Colonic mucosa (tissue), 4 donors: ENCODE results near the gene HNRNPUL2. TPM values are rescaled to one million over a fixed set of nuclear protein-coding genes. Genes with fewer than 3 reads are reported as not detected.
"Not testable (repeated sequence)": the region's sequence is repeated elsewhere in the genome, so short reads cannot be mapped to it uniquely, and the experiment has no call there.

Experiments
- DNase-seq: peaks from one replicate; pipeline ENCODE4 v3.0.0-alpha.2; 2020
- H3K27ac ChIP-seq: fragments of 200-600 bp; one replicate; pipeline ENCODE4 v1.8.0; 2021
- H3K27me3 ChIP-seq: fragments of 200-600 bp; one replicate; pipeline ENCODE4 v1.8.0; 2021
- H3K36me3 ChIP-seq: fragments of 200-600 bp; one replicate; pipeline ENCODE4 v1.8.0; 2021
- H3K4me1 ChIP-seq: fragments of 200-600 bp; one replicate; pipeline ENCODE4 v1.8.0; 2021; ENCODE audit warnings: mild to moderate bottlenecking
- H3K4me3 ChIP-seq: fragments of 200-600 bp; one replicate; pipeline ENCODE4 v1.8.0; 2021
- H3K9ac ChIP-seq, 2 donors: one replicate each; pipeline ENCODE4 v1.7.0; 2013; ENCODE audit warnings: control low read depth in 2 of 2, low read depth in 2 of 2, low read length in 2 of 2
- H3K9me3 ChIP-seq: fragments of 200-600 bp; one replicate; pipeline ENCODE4 v1.8.0; 2021
- intact Hi-C: fragments of 100-400 bp; cut with DNase I; formaldehyde crosslinking; loops from one replicate; pipeline ENCODE4 v1.14.1; 2022
- total RNA-seq, 2 donors: library from RNA; stranded (reverse); fragmentation: NEBNext Ultra II Directional in 1 of 2; extraction: Animal tissue kit (Norgen Biotek cat#: 25700) in 1 of 2; gene quantifications; one replicate each; pipeline ENCODE4 v1.2.1, GENCODE V29; 2021
- TF ChIP-seq, protein P1 (sequence below): fragments of 200-600 bp; IDR thresholded peaks from one replicate; pipeline ENCODE4 v1.8.0; 2022; ENCODE audit warnings: antibody characterized with exemption, mild to moderate bottlenecking
- donor health status: healthy.
- donor health status: DM: no; HTN: no; CAD: no.
- donor health status: DM: no; HTN: no; CAD: no.

Gene HNRNPUL2
- total RNA-seq, 2 donors from 2014 or later: 50.5 to 59.3 TPM

DNA sequence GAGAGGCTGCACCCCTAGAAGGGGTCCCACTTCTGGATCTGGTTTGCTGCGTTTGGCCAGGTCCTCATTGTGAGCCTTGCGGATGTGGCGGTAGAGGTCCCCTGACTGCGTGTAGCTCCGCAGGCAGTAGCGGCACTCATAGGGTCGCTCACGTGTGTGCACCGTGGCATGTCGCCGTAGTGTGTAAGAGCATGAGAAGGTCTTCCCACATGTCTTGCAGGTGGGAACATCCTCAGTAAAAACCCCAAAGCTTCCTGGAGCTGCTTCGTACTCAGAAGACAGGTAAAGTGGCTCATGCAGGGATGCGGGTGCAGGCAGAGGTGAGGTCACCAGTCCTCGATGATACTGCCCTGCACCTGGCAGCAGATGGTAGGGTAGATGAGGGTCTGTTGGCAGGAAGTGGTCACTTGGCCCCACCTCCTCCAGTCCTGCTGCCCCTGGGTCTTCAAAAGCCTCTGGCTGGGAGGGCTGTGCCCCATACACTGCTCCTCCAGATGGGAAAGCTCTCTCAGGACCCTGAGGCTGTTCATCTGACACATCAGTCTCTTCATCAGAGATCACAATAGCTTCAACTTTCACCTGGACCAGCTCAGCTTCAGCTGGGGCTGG is 25.0 kb upstream of the HNRNPUL2 start:
- Histone ChIP-seq H3K9ac (no peak overlapping the region), H3K36me3 (no peaks in the 10 kb centered on the region), H3K4me3 (no peak overlapping the region), H3K27ac (no peak overlapping the region), H3K9me3 (no peaks in the 10 kb centered on the region), H3K27me3 (no peaks in the 10 kb centered on the region), H3K4me1 (peaks cover 8% of the 10 kb centered on the region)
- intact Hi-C loops: no loop called here
- no peak for DNase-seq
- TF ChIP-seq, protein P1, sequence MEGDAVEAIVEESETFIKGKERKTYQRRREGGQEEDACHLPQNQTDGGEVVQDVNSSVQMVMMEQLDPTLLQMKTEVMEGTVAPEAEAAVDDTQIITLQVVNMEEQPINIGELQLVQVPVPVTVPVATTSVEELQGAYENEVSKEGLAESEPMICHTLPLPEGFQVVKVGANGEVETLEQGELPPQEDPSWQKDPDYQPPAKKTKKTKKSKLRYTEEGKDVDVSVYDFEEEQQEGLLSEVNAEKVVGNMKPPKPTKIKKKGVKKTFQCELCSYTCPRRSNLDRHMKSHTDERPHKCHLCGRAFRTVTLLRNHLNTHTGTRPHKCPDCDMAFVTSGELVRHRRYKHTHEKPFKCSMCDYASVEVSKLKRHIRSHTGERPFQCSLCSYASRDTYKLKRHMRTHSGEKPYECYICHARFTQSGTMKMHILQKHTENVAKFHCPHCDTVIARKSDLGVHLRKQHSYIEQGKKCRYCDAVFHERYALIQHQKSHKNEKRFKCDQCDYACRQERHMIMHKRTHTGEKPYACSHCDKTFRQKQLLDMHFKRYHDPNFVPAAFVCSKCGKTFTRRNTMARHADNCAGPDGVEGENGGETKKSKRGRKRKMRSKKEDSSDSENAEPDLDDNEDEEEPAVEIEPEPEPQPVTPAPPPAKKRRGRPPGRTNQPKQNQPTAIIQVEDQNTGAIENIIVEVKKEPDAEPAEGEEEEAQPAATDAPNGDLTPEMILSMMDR: no peak

DNA sequence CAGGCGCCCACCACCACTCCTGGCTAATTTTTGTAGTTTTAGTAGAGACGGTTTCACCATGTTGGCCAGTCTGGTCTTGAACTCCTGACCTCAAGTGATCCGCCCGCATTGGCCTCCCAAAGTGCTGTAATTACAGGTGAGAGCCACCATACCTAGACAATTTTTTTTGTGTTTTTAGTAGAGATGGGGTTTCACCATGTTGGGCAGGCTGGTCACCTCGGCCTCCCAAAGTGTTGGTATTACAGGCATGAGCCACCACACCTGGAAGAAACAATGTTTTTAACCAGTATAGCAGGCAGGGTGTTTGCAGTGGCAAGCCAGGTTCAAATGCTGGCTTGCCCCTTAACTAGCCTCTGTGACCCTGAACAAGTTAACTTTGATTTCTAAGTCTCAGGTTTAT is 22.7 kb upstream of the HNRNPUL2 start:
- DNase-seq, H3K4me3 ChIP-seq, H3K9ac ChIP-seq, H3K27me3 ChIP-seq, H3K9me3 ChIP-seq, H3K27ac ChIP-seq, H3K4me1 ChIP-seq, intact Hi-C loops, H3K36me3 ChIP-seq: not testable (repeated sequence)

DNA sequence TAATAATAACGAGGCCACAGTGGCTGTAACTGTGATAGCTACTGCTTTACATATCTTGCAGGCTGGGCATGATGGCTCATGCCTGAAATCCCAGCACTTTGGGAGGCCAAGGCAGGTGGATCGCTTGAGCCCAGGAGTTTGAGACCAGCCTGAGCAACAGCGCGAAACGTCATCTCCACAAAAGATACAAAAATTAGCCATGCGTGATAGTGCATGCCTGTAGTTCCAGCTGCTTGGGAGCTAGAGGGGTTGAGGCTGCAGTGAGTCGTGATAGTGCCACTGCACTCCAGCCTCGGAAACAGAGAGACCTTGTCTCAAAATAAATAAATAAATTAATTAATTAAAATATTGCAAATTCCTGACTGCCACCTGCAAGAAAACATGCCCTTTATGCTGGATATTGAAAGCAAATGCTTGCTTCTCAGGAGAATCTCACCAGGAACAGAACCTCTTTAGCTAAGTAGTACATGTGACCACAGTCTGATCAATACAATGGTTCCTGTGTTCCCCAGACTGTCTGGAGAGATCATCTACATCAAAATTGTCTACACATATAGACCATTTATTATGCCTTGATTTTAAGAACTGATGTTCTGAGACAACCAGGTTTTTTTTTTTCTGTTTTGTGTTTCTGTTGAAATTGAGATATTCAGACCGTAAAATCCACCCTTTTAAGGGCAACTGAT is 20.4 kb upstream of the HNRNPUL2 start:
- no peak overlapping the region for H3K9ac ChIP-seq
- TF ChIP-seq, protein P1: no peak
- H3K36me3 ChIP-seq: no peaks in the 10 kb centered on the region
- no peak overlapping the region for H3K27ac ChIP-seq
- intact Hi-C loops: no loop called here
- DNase-seq: no peak
- H3K27me3 ChIP-seq: no peaks in the 10 kb centered on the region
- H3K9me3 ChIP-seq: no peaks in the 10 kb centered on the region
- no peak overlapping the region for H3K4me3 ChIP-seq
- H3K4me1 ChIP-seq: no peaks in the 10 kb centered on the region

DNA sequence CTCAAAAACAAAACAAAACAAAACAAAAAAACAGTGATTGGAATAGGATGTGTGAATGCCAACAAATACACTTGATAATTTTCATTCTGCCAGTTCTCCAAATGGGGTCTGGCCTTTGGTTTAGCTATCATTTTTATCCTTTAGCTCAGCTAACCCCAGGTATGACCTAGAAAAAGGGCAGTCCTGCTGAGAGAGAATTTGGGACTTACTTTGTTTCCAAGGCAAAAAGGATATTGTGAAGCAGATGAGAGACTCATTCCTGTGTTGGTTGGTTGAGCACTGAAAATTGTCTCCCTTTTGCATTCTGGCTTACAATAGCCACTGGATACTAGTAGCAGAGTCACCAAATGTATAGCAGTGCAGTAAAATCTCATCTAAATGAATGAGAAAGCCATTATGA is 9.9 kb upstream of the HNRNPUL2 start:
- Histone ChIP-seq H3K36me3 (peaks cover 6% of the 10 kb centered on the region), H3K27me3 (no peaks in the 10 kb centered on the region), H3K4me1 (no peaks in the 10 kb centered on the region), H3K9me3 (no peaks in the 10 kb centered on the region), H3K9ac (no peak overlapping the region), H3K27ac (no peak overlapping the region), H3K4me3 (no peak overlapping the region)
- intact Hi-C loops: no loop called here
- TF ChIP-seq, protein P1: no peak
- DNase-seq: no peak

DNA sequence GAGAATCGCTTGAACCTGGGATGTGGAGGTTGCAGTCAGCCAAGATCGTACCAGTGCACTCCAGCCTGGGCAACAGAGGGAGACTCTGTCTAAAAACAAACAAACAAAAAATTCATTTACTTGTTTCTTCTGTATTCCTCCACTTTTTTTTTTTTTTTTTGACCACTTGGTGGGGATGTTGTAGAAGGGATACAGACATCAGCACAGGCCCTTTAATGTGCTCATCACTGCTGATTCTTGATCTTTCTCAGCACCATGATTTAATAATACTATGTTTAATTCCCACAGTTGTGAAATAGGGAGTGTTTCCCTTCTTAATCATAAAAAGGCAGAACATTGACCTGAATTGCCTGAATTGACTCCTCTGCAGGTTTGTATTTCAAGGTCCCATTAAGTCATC is 5.6 kb upstream of the HNRNPUL2 start:
- Histone ChIP-seq H3K4me3 (no peak overlapping the region), H3K4me1 (peaks cover 13% of the 10 kb centered on the region), H3K27me3 (no peaks in the 10 kb centered on the region), H3K9me3 (no peaks in the 10 kb centered on the region), H3K9ac (no peak overlapping the region), H3K27ac (no peak overlapping the region), H3K36me3 (no peaks in the 10 kb centered on the region)
- TF ChIP-seq, protein P1: no peak
- no peak for DNase-seq
- intact Hi-C loops: no loop called here

DNA sequence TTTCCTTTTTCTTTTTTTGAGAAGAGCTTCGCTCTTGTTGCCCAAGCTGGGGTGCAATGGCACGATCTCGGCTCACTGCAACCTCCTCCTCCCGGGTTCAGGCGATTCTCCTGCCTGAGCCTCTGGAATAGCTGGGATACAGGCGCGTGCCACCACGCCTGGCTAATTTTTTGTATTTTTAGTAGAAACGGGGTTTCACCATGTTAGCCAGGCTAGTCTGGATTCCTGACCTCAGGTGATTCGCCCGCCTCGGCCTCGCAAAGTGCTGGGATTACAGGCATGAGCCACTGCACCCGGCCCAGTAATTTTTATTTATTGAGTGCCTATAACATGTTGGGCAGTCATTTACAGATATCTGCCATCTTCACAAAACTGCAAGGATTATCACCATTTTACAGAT is 2.8 kb upstream of the HNRNPUL2 start:
- intact Hi-C loops, H3K9me3 ChIP-seq, H3K27ac ChIP-seq, H3K4me3 ChIP-seq, DNase-seq, H3K27me3 ChIP-seq, H3K36me3 ChIP-seq: not testable (repeated sequence)
- Histone ChIP-seq H3K4me1 (peaks cover 13% of the 10 kb centered on the region), H3K9ac (peak overlapping the region; percentile 43 to 63)
